B cell (primary cell): ENCODE measurements around the gene MX1.

Source experiments
- CTCF ChIP-seq: fragments of 200-600 bp; IDR thresholded peaks from one replicate; pipeline ENCODE4 v1.8.0; 2022; ENCODE audit warnings: antibody characterized with exemption, mild to moderate bottlenecking
- EZH2 ChIP-seq: IDR thresholded peaks from 2 replicates; pipeline ENCODE4 v1.6.1; 2012; ENCODE audit warnings: borderline replicate concordance, low read depth, mild to moderate bottlenecking, moderate library complexity, low read length; ENCODE audit not compliant: insufficient read depth, poor library complexity, severe bottlenecking

GRCh38 chr21:41506005-41506594 lies 80.1 kb downstream of the MX1 start:
- no peak for TF ChIP-seq CTCF
- no peak for TF ChIP-seq EZH2
